ENCODE data around the gene SVOP. TPM values are rescaled to one million over a fixed set of nuclear protein-coding genes. Genes with fewer than 3 reads are reported as not detected.

The SVOP gene
- total RNA-seq, 4 donors from 2014 or later: not detected

DNA sequence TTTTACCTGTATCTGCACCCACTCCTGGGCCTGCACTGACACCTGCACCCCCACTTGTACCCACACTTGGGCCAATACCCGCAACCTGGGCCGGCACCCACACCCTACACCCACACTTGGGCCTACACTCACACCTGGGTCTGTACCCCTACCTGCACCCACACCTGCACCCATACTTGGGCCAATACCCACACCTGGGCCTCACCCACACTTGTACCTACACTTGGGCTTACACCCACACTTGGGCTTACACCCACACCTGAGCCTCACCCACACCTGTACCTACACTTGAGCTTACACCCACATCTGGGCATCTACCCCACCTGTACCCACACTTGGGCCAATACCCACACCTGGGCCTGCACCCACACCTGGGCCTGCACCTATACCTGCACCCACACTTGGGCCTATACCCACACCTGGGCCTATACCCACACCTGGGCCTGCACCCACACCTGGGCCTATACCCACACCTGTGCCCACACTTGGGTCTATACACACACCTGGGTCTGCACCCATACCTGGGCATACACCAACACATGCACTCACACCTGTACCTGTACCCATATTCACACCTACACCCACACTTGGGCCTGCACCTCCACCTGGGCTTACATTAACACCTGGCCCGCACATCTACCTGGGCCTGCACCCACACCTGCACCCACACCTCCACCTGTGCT is 101.8 kb downstream of the SVOP start:
- TF ChIP-seq, protein P1, sequence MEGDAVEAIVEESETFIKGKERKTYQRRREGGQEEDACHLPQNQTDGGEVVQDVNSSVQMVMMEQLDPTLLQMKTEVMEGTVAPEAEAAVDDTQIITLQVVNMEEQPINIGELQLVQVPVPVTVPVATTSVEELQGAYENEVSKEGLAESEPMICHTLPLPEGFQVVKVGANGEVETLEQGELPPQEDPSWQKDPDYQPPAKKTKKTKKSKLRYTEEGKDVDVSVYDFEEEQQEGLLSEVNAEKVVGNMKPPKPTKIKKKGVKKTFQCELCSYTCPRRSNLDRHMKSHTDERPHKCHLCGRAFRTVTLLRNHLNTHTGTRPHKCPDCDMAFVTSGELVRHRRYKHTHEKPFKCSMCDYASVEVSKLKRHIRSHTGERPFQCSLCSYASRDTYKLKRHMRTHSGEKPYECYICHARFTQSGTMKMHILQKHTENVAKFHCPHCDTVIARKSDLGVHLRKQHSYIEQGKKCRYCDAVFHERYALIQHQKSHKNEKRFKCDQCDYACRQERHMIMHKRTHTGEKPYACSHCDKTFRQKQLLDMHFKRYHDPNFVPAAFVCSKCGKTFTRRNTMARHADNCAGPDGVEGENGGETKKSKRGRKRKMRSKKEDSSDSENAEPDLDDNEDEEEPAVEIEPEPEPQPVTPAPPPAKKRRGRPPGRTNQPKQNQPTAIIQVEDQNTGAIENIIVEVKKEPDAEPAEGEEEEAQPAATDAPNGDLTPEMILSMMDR (IDR thresholded peaks at IDR 0.05): no peak
- no peak for TF ChIP-seq POLR2A (IDR thresholded peaks at IDR 0.05)
- WGBS, 2 donors: 67 to 97% methylated on average over 3 of the region's 3 CpGs
- no peak for DNase-seq (ENCODE audit: low spot score in 2 of 2)
- intact Hi-C loops (cut with DNase I; ENCODE audit: low total_unique reads): no loop called here
- no peak overlapping the region for H3K4me3 ChIP-seq (ENCODE audit: low read depth, poor library complexity, severe bottlenecking)

DNA sequence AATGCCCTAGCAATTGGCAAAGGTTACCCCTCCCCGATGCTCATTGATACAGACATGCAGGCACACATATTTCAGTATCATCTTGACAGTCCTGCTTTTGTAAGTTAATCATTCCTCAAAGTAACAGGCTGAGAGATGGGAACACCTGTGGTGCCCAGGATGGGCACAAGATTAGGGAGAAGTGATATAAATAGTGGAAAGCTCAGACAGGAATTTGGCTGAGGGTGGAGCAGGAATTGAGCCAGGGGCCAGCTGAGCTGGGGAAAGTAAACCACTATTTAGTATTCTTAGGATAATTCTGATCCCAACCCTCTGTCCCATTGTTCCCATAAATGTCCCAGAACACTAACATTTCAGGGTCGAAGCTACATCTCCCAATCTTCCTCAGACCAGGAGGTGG is 102.7 kb downstream of the SVOP start:
- no peak for TF ChIP-seq POLR2A (IDR thresholded peaks at IDR 0.05)
- TF ChIP-seq, protein P1 (IDR thresholded peaks at IDR 0.05): no peak
- no peak overlapping the region for H3K4me3 ChIP-seq (ENCODE audit: low read depth, poor library complexity, severe bottlenecking)
- no peak for DNase-seq (ENCODE audit: low spot score in 2 of 2)
- intact Hi-C loops (cut with DNase I; ENCODE audit: low total_unique reads): no loop called here
- 63 to 66% methylated on average over 2 of the region's 2 CpGs for WGBS, 2 donors

DNA sequence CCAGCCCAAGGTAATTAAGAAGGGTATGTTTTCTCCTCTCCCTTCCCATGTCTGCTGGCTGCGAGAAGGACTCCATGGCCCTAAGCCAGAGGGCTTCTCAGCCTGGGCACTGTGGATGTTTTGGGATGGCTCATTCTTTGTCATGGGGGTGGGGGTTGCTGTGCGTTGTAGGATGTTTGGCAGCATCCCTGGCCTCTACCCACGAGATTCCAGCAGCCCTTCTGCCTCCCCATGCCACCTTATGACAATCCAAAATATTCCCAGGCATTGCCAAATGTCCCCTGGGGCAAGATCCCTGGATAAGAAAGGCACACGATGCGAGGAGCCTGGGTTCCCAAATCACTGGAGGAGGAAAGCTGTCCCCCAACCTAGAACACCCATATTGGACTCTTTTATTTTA is 104.5 kb downstream of the SVOP start:
- WGBS, 2 donors: 31 to 32% methylated on average over 5 of the region's 5 CpGs
- DNase-seq (ENCODE audit: low spot score in 2 of 2): no peak
- intact Hi-C loops (cut with DNase I; ENCODE audit: low total_unique reads): no loop called here
- H3K4me3 ChIP-seq (ENCODE audit: low read depth, poor library complexity, severe bottlenecking): no peak overlapping the region
- TF ChIP-seq, protein P1 (IDR thresholded peaks at IDR 0.05): no peak
- no peak for TF ChIP-seq POLR2A (IDR thresholded peaks at IDR 0.05)

DNA sequence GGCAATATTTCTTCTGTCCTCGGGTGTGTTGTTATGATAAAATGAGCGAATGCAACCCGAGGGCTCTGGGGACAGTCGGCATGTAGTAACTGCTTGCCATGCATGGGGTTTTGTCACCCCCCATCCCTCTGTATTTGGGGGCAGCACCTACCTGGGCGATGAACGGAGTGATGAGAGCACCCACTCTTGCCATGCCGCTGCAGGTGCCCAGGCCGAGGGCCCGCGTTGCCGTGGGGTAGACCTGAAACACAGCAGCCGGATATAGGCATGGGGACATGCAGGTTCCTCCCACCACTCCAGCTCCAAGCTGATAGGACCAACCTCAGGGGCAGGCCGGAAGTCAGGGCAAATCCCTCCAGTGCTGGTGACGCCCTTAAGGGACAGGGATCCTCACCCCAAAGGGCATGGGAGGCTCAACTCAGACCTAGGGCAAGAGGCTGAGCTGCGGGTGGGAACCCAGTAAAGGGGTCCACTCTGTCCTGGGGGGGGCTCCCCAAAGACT is 105.2 kb downstream of the SVOP start:
- DNase-seq (ENCODE audit: low spot score in 2 of 2): no peak
- intact Hi-C loops (cut with DNase I; ENCODE audit: low total_unique reads): no loop called here

DNA sequence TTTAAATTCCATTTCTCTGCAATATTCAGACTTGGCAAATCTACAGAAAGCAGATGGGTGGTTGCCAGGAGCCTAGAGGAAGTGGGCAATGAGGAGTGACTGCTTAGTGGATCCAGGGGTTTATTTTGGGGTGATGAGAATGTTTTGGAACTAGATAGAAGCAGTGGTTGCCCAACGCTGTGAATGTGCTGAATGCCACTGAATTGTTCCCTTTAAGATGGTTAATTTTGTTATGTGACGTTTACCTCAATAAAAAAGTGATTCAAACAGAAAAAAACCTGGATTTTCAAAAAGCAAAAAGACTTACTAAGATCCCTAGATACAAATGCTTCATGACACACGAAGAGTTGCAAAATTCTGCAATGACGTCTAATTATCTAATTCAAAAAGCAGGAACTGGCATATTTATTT is 106.7 kb downstream of the SVOP start:
- DNase-seq (ENCODE audit: low spot score in 2 of 2): peak in 1 of 2 donors; percentile 27
- intact Hi-C loops (cut with DNase I; ENCODE audit: low total_unique reads): no loop called here
- TF ChIP-seq, protein P1 (IDR thresholded peaks at IDR 0.05): no peak
- TF ChIP-seq POLR2A (IDR thresholded peaks at IDR 0.05): no peak
- 16 to 17% methylated on average over 4 of the region's 4 CpGs for WGBS, 2 donors
- no peak overlapping the region for H3K4me3 ChIP-seq (ENCODE audit: low read depth, poor library complexity, severe bottlenecking)

More for the DNA sequence above, 105.2 kb downstream of the SVOP start:
- 89% methylated on average over 12 to 15 of the region's 15 CpGs for WGBS, 2 donors
- H3K4me3 ChIP-seq (ENCODE audit: low read depth, poor library complexity, severe bottlenecking): no peak overlapping the region
- TF ChIP-seq, protein P1 (IDR thresholded peaks at IDR 0.05): no peak
- no peak for TF ChIP-seq POLR2A (IDR thresholded peaks at IDR 0.05)

DNA sequence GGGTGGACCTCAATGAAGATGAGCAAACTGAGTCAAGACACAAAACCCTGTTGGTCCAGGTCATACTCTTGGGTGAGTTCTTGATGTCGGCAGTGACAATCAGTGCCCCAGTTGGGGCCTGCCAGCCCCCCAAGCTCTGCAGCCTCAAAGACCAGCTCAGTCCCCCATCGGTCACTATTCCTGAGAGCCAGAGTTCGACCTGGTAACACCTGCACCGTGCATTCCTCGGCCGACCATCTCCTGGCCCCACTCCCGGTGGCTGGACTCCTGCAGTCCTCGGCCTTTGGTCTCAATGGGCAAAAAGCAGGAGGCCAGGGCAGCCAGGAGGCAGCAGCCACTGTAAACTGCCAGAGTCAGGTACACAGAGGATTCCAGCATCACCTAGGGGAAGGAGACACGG is 108.5 kb downstream of the SVOP start:
- no peak overlapping the region for H3K4me3 ChIP-seq (ENCODE audit: low read depth, poor library complexity, severe bottlenecking)
- intact Hi-C loops (cut with DNase I; ENCODE audit: low total_unique reads): no loop called here
- DNase-seq (ENCODE audit: low spot score in 2 of 2): no peak
- TF ChIP-seq, protein P1 (IDR thresholded peaks at IDR 0.05): no peak
- no peak for TF ChIP-seq POLR2A (IDR thresholded peaks at IDR 0.05)
- 91 to 94% methylated on average over 8 to 9 of the region's 9 CpGs for WGBS, 2 donors

Data from lower leg skin (tissue), 4 donors.